Loucy (cell line): ENCODE data around the gene B3GAT1.

Source experiments
- CTCF ChIP-seq: fragments of 200-600 bp; sonication (generic); conservative IDR thresholded peaks from 2 replicates; pipeline ENCODE4 v1.5.1; 2014; ENCODE audit warnings: mild to moderate bottlenecking, antibody characterized with exemption, low read length
- EZH2phosphoT487 ChIP-seq: fragments of 200-600 bp; IDR thresholded peaks from 2 replicates; pipeline ENCODE4 v1.6.1; 2018; ENCODE audit warnings: antibody characterized with exemption, mild to moderate bottlenecking, moderate library complexity, borderline replicate concordance

- TF ChIP-seq CTCF (no peak), EZH2phosphoT487 (no peak)
Measured at GRCh38 chr11:134349109-134349801, 62.8 kb downstream of the B3GAT1 start.
